ENCODE measurements around the gene XIRP2. TPM values are rescaled to one million over a fixed set of nuclear protein-coding genes. Genes with fewer than 3 reads are reported as not detected.

XIRP2 gene
- total and polyA plus RNA-seq, 2 of the 4 experiments (the other 2 are of a cell fraction): 0.05 to 0.18 TPM

DNA sequence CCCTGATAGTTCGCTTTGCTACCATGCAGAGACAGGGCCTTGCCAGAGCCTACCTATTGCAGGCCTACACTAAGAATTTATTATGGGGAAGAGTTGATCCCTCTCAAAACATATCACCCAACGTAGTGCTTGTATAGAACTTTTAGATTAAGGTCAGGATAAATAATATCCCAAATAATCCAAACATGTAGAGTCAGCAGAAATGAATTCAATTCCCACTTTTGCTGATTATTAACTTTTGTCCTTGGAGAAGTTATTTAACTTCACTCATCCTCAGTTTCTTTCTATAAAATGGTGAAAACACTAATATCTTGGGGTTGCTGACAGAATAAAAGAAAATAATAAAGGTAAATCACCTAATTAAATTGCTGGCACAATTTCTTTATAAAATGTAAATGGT, 294.1 kb downstream of the XIRP2 start:
- Histone ChIP-seq H3K36me3 (ENCODE audit: control insufficient read depth, insufficient read depth, low read length) (no peaks in the 10 kb centered on the region), H4K8ac (ENCODE audit: low read depth in 2 of 2, low read length in 2 of 2) (no peak overlapping the region; a peak in 1 of 4 replicates), H3K9ac (ENCODE audit: low read depth, low read length) (no peak overlapping the region), H4K20me1 (ENCODE audit: insufficient read depth, low read length) (no peaks in the 10 kb centered on the region), H4K5ac (ENCODE audit: low read depth, low read length) (no peak overlapping the region), H3K27me3 (ENCODE audit: control insufficient read depth, insufficient read depth, low read length) (no peaks in the 10 kb centered on the region), H3K4ac (ENCODE audit: low read depth, low read length) (no peak overlapping the region), H3K14ac (replicated peaks; ENCODE audit: low read depth, low read length) (no peak overlapping the region), H2BK5ac (ENCODE audit: low read depth, low read length, poor library complexity, severe bottlenecking) (no peak overlapping the region), H3K56ac (ENCODE audit: extremely low read depth, insufficient read depth, low read length) (no peak overlapping the region), H3K23ac (ENCODE audit: low read depth, low read length) (no peak overlapping the region), H3K27ac (ENCODE audit: insufficient read depth, low read length) (no peak overlapping the region), H3K18ac (ENCODE audit: low read depth, low read length) (no peak overlapping the region), H2BK15ac (ENCODE audit: low read depth, low read length) (no peak overlapping the region), H3K4me2 (ENCODE audit: low read depth, low read length) (no peak overlapping the region), H2AFZ (replicated peaks; ENCODE audit: low read length, poor library complexity) (no peak overlapping the region), H3K79me1 (ENCODE audit: low read depth in 1 of 2, low read length in 2 of 2) (no peaks in the 10 kb centered on the region), H3K4me3 (ENCODE audit: insufficient read depth, low read depth, low read length) (no peak overlapping the region), H2BK120ac (ENCODE audit: low read depth, low read length) (no peak overlapping the region), H2AK5ac (ENCODE audit: low read depth, low read length) (no peak overlapping the region; the same call in 1 of the 2 replicates), H3K9me3 (ENCODE audit: control insufficient read depth, insufficient read depth, low read length) (no peaks in the 10 kb centered on the region), H3K9me1 (ENCODE audit: insufficient read depth, low read length) (peaks cover 3% of the 10 kb centered on the region; the same call in 1 of the 2 replicates), H4K91ac (ENCODE audit: insufficient read depth, low read depth, low read length) (no peak overlapping the region), H3K4me1 (ENCODE audit: control insufficient read depth, insufficient read depth, low read length) (peaks cover 2% of the 10 kb centered on the region), H2BK20ac (ENCODE audit: low read depth, low read length) (no peak overlapping the region), H2AK9ac (replicated peaks; ENCODE audit: low read depth, low read length, poor library complexity) (no peak overlapping the region)
- in situ Hi-C loops (cut with MboI; ENCODE audit: low sequenced_read_pairs): no loop called here
- ChIA-PET POLR2A (ENCODE audit: unreplicated experiment) (no interaction called here), CTCF (no interaction called here)
- intact Hi-C loops (cut with micrococcal nuclease): no loop called here
- no TSS peak for BruUV-seq (replicated peaks)
- DNase-seq (no peak), ATAC-seq (ENCODE audit: low read depth) (no peak)
- dilution Hi-C loops (cut with HindIII; ENCODE audit: low sequenced_read_pairs, unreplicated experiment): no loop called here
- WGBS, 2 experiments (ENCODE audit: extremely low coverage in 2 of 2, insufficient read length in 1 of 2): no CpG with 5 or more reads among the region's 2 CpGs
- TF ChIP-seq RAD21 (IDR thresholded peaks at IDR 0.05; ENCODE audit: low read length) (no peak), MAFK (IDR thresholded peaks at IDR 0.05; ENCODE audit: low read depth, low read length) (peak; percentile 90)
